H1 (cell line): ENCODE data around the gene UPK3BL2.
"Not testable (repeated sequence)": the region's sequence is repeated elsewhere in the genome, so short reads cannot be mapped to it uniquely, and the experiment has no call there.

Experiments used
- CTCF ChIP-seq, 3 experiments: IDR thresholded peaks; 1 replicate in 2 of 3; 2 replicates in 1 of 3; pipeline versions ENCODE4 v1.5.1 to v1.6.1; 2011; ENCODE audit warnings: low read length in 3 of 3, mild to moderate bottlenecking in 3 of 3, inconsistent platforms in 2 of 3, low read depth in 1 of 3, moderate library complexity in 1 of 3; ENCODE audit not compliant: insufficient read depth in 1 of 3; ENCODE audit errors: control extremely low read depth in 1 of 3
- JUND ChIP-seq: IDR thresholded peaks from 2 replicates; pipeline ENCODE4 v1.6.1; 2011; ENCODE audit warnings: mild to moderate bottlenecking, improper control_type of control experiment, low read length
- RAD21 ChIP-seq, 2 experiments: IDR thresholded peaks in 1 of 2; conservative IDR thresholded peaks in 1 of 2; 2 replicates each; pipeline ENCODE4 v1.6.1; 2011; ENCODE audit warnings: low read depth in 2 of 2, low read length in 2 of 2, improper control_type of control experiment in 1 of 2, inconsistent platforms in 1 of 2, mild to moderate bottlenecking in 1 of 2, moderate library complexity in 1 of 2
- RNF2 ChIP-seq: fragments of 200-900, 300-1000 bp; sonication (generic); IDR thresholded peaks from 2 replicates; pipeline ENCODE4 v1.7.1; 2016; ENCODE audit warnings: borderline replicate concordance, low read depth, mild to moderate bottlenecking, antibody characterized with exemption, low read length; ENCODE audit not compliant: poor library complexity, severe bottlenecking; ENCODE audit errors: missing control alignments
- SP4 ChIP-seq: IDR thresholded peaks from 2 replicates; pipeline ENCODE4 v1.6.1; 2012; ENCODE audit warnings: low read length, inconsistent platforms

GRCh38 chr7:102496861-102497260 lies 46.6 kb downstream of the UPK3BL2 start:
- not testable (repeated sequence) for TF ChIP-seq CTCF (IDR thresholded peaks at IDR 0.05; ENCODE audit: control extremely low read depth in 1 of 3, insufficient read depth in 1 of 3, low read depth in 1 of 3, low read length in 3 of 3); RNF2; JUND; SP4; RAD21 (IDR thresholded peaks at IDR 0.05 in 1 of 2, conservative IDR thresholded peaks at IDR 0.05 in 1 of 2; ENCODE audit: low read depth in 2 of 2, low read length in 2 of 2)
